HG03521 (cell line): Measurements from ENCODE around the gene ZCCHC14.
"Not testable (repeated sequence)": the region's sequence is repeated elsewhere in the genome, so short reads cannot be mapped to it uniquely, and the experiment has no call there.

ENCODE experiments used
- ATAC-seq: cut with Tn5 transposase; IDR thresholded peaks from one replicate; pipeline ENCODE4 v1.9.1; 2021; ENCODE audit warnings: mild to moderate bottlenecking, moderate library complexity; ENCODE audit not compliant: unreplicated experiment

Gene ZCCHC14

GRCh38 chr16:87412371-87412995 is 80.3 kb downstream of the ZCCHC14 start:
- no peak for ATAC-seq

DNA sequence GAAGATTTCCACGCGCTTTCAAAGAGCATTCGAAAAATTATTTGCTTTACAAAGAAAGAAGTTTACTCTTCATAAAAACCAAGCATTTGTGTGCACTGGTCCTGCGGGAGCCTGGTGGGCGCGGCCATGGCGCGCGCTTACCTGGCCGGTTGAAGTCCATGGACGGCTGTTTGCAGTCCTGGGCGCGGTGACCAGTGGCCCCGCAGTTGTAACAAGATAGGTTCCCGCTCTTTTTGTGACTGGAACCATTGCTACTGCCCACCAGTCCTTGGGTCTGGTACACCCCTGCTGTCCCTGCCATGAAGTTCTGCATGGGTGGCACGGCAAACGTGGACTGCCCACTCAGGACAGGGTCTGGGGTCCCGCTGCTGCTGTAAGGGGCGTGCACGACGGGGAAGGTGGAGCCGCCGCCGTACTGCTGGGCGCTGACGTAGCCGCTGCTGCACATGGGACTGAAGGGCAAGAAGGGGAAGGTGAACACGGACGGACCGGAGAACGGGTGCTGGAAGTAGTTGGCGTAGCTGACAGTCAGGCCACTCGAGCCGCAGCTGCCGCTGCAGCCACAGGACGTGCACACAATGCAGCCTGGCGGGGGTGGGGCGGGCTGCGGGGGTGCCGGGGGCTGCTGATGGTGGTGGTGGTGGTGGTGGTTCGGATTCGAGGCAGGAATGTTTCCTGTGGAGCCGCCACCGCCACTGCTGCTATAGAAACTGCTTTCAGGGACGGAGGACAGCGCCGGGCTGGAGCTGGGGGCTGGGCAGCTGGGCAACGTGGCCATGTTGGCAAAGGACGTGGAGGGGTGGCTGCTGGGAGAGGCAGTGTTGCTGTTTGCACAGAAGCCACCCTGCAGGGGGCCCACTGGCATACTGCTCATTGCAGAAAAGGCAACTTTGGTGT is 81.2 kb downstream of the ZCCHC14 start:
- no peak for ATAC-seq

DNA sequence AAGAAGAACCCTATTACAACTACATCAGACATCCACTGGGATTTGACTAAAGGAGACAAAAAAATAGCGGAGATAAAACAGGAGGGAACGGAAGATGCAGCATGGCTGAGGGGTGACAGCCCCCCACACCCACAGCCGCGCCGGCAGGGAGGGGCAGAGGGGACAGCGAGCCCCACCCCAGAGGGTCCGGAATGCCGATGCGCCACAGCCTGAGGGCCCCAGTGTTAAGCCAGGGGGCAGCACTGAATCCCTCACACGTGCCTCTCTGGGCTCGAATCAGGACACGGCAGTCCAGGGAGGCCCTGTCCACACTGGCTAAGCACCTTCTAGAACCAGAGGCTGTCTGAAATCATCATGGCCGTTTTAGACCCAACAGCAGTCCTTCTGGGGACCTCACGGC is 81.9 kb downstream of the ZCCHC14 start:
- no peak for ATAC-seq

DNA sequence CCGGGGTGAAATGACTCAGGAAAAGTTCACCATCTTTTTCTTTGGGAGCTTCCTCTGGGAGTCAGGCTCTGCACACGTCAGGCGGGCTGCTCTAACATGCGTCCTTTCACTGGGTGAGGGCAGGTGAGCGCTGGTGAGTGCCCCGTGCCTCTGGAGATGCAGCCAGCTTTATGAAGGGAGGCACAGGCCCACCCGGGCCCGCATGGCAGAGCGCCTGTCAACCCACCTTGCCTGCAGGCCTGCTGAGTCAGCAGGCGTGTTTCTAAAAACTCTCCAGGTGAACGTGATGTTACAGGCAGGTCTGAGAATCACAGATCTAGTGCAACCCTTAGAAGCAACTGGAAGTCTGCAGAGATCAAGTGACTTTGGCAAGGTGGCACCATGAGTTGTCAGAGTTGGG is 82.3 kb downstream of the ZCCHC14 start:
- ATAC-seq: no peak

DNA sequence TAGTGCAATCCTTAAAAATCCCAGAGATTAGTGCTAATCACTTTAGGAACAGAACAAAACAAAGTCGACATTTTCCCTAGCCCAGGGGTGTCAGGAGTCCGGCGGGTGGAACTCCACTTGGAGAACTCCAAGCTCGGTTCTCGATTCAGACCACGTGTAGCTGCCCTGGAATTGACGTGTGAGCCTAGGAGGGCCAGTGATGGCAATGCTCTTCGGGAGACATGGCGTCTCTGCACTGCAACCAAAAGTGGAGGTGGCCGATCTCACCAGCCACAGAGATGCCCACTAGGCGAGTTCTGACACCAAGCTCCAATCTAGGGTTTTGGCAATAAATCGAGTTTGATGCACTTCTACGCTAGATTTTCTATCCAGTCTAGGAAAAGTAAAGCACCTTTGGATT is 83.0 kb downstream of the ZCCHC14 start:
- no peak for ATAC-seq

GRCh38 chr16:87409153-87409552 is 83.7 kb downstream of the ZCCHC14 start:
- ATAC-seq: no peak

- ATAC-seq: no peak
Observed at GRCh38 chr16:87407511-87408112, 85.2 kb downstream of the ZCCHC14 start.

- no peak for ATAC-seq
Observed at GRCh38 chr16:87406495-87407088, 86.2 kb downstream of the ZCCHC14 start.

GRCh38 chr16:87404764-87405625 is 87.8 kb downstream of the ZCCHC14 start:
- ATAC-seq: no peak

DNA sequence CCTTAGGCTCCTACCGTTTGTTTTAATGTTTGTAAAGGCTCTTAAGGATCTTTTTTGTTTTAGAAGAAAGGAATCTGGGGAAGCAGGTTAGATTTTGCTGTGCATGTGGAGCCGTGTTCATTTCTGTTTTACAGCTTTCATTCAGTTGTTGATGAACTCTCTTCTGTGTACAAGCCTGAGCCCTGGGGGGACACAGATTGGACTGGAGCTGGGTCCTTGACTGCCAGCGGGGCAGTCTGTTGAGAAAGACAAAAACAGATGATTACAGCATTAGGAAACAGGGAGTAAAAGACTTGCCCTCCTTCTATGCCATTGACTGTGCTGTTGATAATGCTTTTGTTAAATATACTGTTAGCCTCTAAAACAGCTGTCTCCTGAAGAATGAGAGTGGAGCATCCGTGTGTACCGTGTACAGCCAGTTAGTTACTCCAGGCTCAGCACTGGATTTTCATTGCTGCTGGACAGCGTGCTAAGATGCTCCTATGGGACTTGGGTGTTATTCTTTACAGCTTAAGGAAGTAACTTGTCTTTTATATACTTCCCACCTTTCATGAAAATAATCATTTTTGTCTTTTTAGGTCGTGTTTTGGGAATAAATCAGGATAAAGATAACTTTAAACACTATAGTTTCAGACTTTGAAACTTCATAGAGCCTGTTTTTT is 97.5 kb downstream of the ZCCHC14 start:
- ATAC-seq: no peak

- ATAC-seq: no peak
Observed at GRCh38 chr16:87393680-87394055, 99.2 kb downstream of the ZCCHC14 start.

DNA sequence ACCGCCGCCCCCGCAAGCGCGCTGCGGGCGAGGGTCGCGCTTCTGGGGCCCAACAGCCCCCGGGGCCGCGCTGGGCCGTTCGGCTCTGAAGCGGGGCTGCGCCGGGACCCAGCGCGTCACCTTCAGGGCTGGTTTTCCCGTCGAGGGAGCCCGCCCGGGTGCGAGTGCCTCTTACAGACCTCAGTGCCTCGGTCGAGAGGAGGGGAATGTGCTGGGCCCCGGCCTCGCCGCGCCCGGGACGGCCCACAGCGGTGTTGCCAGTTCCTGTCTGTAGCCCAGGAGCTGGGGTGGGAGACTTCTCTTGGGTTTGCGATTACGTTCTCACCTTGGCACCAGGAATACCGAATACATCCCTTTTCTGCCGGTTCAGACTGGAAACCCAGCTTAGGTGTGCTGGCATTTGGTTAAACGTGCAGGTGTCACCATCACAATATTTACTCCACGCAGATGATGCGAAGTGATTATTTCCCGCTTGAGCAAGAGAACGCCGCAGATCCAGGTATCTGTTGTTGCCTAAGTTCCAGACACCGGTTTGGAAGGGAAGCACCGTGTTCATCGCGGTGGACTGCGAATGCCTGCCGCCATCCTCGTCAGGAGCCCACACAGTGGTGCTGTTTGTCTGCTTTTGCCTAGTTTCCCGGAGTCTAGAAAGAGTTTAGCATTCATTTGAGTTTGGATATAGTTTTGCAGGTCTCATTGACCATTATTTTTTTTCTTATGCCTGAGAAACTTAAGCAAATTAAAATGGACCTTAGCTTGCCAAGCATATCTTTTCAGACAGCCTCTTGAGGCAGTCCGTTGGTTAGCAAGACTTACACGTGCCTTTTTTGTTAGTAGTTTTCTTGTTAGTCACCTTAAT is 99.8 kb downstream of the ZCCHC14 start:
- no peak for ATAC-seq

GRCh38 chr16:87391950-87392820 is 100.6 kb downstream of the ZCCHC14 start, which contains the start of gene MAP1LC3B:
TSS of gene MAP1LC3B (plus strand) at chr16:87392336. CDS start at chr16:87392428, 92 bp downstream.
- peak; percentile 67 for ATAC-seq

DNA sequence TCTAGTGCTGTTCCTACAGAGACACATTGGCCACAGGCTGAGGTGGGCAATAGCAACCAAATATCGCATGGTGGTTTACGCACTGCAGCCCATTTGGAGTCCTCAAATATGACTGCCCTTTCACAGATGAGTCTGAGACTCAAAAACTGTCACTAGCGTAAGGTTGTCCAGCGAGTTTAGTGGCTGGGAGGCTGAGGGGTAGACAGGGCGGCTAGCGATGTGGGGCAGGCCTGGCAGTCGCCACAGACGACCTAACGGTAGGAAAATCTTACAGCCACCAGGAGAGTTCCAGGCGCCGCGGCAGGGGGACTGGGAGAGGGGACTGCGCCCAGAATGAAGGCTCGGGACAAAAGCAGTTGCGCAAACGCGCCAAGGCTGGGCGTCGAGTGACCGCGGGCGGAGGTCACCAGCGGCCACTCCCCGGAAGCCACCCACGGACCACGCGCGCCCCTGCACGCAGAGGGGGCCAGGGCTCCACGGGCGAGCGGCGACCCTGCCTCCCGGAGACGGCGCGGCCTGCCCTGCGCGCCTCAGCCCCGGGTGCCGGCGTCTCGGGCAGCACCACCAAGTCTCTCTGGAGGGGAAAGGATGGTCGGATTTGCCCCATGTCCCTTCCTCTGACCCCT is 101.4 kb downstream of the ZCCHC14 start:
- no peak for ATAC-seq

DNA sequence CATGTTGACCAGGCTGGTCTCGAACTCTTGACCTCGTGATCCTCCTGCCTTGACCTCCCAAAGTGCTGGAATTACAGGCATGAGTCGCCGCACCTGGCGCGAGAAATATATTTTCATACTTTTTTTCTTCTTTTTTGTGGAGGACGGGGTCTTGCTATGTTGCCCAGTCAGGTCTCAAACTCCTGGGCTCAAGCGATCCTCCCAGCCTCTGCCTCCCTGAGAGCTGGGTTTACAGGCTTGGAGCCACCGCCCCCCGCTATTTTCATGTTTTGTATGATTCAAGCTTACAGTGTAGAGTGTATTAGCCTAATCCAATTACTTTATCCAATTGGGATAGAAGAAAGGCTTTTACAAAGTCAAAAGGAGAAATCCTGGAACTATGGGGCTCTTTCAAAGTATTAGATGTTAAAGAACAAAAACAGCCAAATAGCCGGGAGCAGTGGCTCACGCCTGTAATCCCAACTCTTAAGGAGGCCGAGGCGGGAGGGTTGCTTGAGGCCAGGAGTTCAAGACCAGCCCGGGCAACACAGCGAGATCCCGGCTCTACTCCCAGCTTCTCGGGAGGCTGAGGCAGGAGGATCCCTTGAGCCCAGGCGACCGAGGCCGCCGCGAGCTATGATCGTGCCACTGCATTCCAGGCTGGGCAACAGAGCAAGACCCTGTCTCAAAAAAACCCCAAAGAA is 102.0 kb downstream of the ZCCHC14 start:
- ATAC-seq: no peak

GRCh38 chr16:87389914-87390313 is 102.9 kb downstream of the ZCCHC14 start:
- ATAC-seq: not testable (repeated sequence)

DNA sequence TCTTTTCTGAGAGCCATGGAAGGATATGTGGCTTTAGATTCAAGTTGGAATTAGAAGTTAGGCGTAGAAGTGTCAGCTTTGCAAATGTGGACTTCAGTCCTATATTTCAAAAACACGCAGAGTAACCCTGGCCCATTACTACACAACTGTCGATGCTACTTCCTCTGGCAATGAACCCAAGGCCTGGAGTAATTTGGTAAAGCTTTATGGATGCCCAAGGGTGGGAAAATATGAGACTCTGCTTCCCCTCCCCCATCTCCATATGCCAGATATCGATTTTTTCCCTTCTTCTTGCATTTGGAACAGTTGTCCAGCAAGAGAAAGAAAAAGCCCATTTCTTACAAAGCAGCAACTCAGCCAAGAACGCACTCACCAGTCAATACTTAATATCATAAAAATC is 103.6 kb downstream of the ZCCHC14 start:
- ATAC-seq: no peak
